ENCODE measurements around the gene MAGI2. TPM values are rescaled to one million over a fixed set of nuclear protein-coding genes. Genes with fewer than 3 reads are reported as not detected.

The MAGI2 gene
- total and polyA plus RNA-seq, 4 donors: 0.37 to 4.1 (median 1.4) TPM

DNA sequence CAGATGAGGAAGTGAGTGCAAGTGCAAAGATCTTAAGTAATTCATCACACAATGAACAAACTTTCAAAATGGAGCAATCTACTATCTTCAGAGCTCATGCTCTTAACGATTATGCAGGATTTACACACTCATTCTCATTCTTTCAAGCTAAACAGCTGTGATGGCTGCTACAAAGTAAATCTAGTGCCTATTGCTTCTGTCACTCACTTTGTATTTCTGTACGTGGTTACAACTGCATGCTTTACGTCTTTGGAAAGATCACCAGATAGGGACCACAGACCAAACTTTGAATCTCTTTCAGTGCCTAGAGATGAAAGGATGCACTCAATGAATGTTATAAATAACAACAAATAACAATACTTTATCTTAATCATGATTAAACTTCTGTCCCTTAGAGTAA lies 194.6 kb downstream of the MAGI2 start:
- H3K9ac ChIP-seq (ENCODE audit: low read depth in 1 of 2, low read length in 2 of 2): no peak overlapping the region
- H3K27ac ChIP-seq (ENCODE audit: low read depth in 1 of 2, low read length in 2 of 2): no peak overlapping the region
- no peaks in the 10 kb centered on the region for H3K4me1 ChIP-seq (ENCODE audit: control insufficient read depth in 4 of 4, insufficient read depth in 4 of 4, low read length in 3 of 4)
- no peaks in the 10 kb centered on the region for H3K27me3 ChIP-seq (ENCODE audit: control insufficient read depth in 4 of 4, insufficient read depth in 4 of 4, low read length in 3 of 4)
- DNase-seq (ENCODE audit: low spot score): no peak
- 83% methylated on average over 3 of the region's 3 CpGs for WGBS
- no peaks in the 10 kb centered on the region for H3K36me3 ChIP-seq (ENCODE audit: control insufficient read depth in 4 of 4, insufficient read depth in 3 of 4, low read depth in 1 of 4, low read length in 3 of 4)
- H3K4me3 ChIP-seq (ENCODE audit: low read depth in 1 of 3, low read length in 3 of 3): no peak overlapping the region
- no peaks in the 10 kb centered on the region for H3K9me3 ChIP-seq (ENCODE audit: control insufficient read depth in 4 of 4, low read length in 3 of 4)
- TF ChIP-seq, protein P1, sequence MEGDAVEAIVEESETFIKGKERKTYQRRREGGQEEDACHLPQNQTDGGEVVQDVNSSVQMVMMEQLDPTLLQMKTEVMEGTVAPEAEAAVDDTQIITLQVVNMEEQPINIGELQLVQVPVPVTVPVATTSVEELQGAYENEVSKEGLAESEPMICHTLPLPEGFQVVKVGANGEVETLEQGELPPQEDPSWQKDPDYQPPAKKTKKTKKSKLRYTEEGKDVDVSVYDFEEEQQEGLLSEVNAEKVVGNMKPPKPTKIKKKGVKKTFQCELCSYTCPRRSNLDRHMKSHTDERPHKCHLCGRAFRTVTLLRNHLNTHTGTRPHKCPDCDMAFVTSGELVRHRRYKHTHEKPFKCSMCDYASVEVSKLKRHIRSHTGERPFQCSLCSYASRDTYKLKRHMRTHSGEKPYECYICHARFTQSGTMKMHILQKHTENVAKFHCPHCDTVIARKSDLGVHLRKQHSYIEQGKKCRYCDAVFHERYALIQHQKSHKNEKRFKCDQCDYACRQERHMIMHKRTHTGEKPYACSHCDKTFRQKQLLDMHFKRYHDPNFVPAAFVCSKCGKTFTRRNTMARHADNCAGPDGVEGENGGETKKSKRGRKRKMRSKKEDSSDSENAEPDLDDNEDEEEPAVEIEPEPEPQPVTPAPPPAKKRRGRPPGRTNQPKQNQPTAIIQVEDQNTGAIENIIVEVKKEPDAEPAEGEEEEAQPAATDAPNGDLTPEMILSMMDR (IDR thresholded peaks at IDR 0.05; ENCODE audit: low read depth, low read length, missing input control): no peak
- no peak for TF ChIP-seq FOXA2 (IDR thresholded peaks at IDR 0.05)
- TF ChIP-seq HNF4A (conservative IDR thresholded peaks at IDR 0.05): no peak
- TF ChIP-seq, protein P2, sequence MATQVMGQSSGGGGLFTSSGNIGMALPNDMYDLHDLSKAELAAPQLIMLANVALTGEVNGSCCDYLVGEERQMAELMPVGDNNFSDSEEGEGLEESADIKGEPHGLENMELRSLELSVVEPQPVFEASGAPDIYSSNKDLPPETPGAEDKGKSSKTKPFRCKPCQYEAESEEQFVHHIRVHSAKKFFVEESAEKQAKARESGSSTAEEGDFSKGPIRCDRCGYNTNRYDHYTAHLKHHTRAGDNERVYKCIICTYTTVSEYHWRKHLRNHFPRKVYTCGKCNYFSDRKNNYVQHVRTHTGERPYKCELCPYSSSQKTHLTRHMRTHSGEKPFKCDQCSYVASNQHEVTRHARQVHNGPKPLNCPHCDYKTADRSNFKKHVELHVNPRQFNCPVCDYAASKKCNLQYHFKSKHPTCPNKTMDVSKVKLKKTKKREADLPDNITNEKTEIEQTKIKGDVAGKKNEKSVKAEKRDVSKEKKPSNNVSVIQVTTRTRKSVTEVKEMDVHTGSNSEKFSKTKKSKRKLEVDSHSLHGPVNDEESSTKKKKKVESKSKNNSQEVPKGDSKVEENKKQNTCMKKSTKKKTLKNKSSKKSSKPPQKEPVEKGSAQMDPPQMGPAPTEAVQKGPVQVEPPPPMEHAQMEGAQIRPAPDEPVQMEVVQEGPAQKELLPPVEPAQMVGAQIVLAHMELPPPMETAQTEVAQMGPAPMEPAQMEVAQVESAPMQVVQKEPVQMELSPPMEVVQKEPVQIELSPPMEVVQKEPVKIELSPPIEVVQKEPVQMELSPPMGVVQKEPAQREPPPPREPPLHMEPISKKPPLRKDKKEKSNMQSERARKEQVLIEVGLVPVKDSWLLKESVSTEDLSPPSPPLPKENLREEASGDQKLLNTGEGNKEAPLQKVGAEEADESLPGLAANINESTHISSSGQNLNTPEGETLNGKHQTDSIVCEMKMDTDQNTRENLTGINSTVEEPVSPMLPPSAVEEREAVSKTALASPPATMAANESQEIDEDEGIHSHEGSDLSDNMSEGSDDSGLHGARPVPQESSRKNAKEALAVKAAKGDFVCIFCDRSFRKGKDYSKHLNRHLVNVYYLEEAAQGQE (IDR thresholded peaks at IDR 0.05): no peak
- TF ChIP-seq, protein P3, sequence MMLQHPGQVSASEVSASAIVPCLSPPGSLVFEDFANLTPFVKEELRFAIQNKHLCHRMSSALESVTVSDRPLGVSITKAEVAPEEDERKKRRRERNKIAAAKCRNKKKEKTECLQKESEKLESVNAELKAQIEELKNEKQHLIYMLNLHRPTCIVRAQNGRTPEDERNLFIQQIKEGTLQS (IDR thresholded peaks at IDR 0.05): no peak
- TF ChIP-seq SP1 (IDR thresholded peaks at IDR 0.05): no peak
- TF ChIP-seq EGR1 (IDR thresholded peaks at IDR 0.05; ENCODE audit: low read depth in 2 of 2): no peak
- TF ChIP-seq, protein P4, sequence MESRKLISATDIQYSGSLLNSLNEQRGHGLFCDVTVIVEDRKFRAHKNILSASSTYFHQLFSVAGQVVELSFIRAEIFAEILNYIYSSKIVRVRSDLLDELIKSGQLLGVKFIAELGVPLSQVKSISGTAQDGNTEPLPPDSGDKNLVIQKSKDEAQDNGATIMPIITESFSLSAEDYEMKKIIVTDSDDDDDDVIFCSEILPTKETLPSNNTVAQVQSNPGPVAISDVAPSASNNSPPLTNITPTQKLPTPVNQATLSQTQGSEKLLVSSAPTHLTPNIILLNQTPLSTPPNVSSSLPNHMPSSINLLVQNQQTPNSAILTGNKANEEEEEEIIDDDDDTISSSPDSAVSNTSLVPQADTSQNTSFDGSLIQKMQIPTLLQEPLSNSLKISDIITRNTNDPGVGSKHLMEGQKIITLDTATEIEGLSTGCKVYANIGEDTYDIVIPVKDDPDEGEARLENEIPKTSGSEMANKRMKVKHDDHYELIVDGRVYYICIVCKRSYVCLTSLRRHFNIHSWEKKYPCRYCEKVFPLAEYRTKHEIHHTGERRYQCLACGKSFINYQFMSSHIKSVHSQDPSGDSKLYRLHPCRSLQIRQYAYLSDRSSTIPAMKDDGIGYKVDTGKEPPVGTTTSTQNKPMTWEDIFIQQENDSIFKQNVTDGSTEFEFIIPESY (IDR thresholded peaks at IDR 0.05): no peak
- no peak for TF ChIP-seq TAF1 (conservative IDR thresholded peaks at IDR 0.05)
- no peak for TF ChIP-seq HNF4G (IDR thresholded peaks at IDR 0.05)
- no peak for TF ChIP-seq FOXA1 (IDR thresholded peaks at IDR 0.05)
- TF ChIP-seq GABPA (IDR thresholded peaks at IDR 0.05 in 1 of 2, conservative IDR thresholded peaks at IDR 0.05 in 1 of 2): no peak
- TF ChIP-seq, protein P5, sequence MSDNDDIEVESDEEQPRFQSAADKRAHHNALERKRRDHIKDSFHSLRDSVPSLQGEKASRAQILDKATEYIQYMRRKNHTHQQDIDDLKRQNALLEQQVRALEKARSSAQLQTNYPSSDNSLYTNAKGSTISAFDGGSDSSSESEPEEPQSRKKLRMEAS (IDR thresholded peaks at IDR 0.05): no peak
- no peak for TF ChIP-seq JUND (IDR thresholded peaks at IDR 0.05)
- no peak for TF ChIP-seq YY1 (IDR thresholded peaks at IDR 0.05)
- TF ChIP-seq NR2F2 (IDR thresholded peaks at IDR 0.05): no peak
- no peak for TF ChIP-seq RAD21 (IDR thresholded peaks at IDR 0.05)
- no peak for TF ChIP-seq RXRA (IDR thresholded peaks at IDR 0.05)

Measured in liver (tissue), 9 donors.